SHP77 treated with DMSO at 0.1 percent for 48 hours (cell line): ENCODE results near the gene GYPE.
"Not testable (repeated sequence)": the region's sequence is repeated elsewhere in the genome, so short reads cannot be mapped to it uniquely, and the experiment has no call there.

Experiments used
- DNase-seq: peaks from one replicate; lab custom pipeline; 2025; lab: John Stamatoyannopoulos, UW

Gene GYPE

GRCh38 chr4:143905440-143905839, at the start of gene GYPE:
Gene GYPE (minus strand): TSS chr4:143905559. CDS start chr4:143905507, 52 bp downstream.
- not testable (repeated sequence) for DNase-seq

GRCh38 chr4:143951458-143951972, 46.2 kb upstream of the GYPE start:
- DNase-seq = not testable (repeated sequence)

- not testable (repeated sequence) for DNase-seq
Measured at GRCh38 chr4:143950967-143951366, 45.6 kb upstream of the GYPE start.

GRCh38 chr4:143950185-143950584, 44.8 kb upstream of the GYPE start:
- not testable (repeated sequence) for DNase-seq

- DNase-seq = not testable (repeated sequence)
Measured at GRCh38 chr4:143947493-143947892, 42.1 kb upstream of the GYPE start.

GRCh38 chr4:143940708-143941107, 35.3 kb upstream of the GYPE start:
- DNase-seq = not testable (repeated sequence)

- DNase-seq = no peak
Measured at GRCh38 chr4:143939528-143939927, 34.2 kb upstream of the GYPE start.

GRCh38 chr4:143938890-143939289, 33.5 kb upstream of the GYPE start:
- DNase-seq = not testable (repeated sequence)

- DNase-seq = no peak
Measured at GRCh38 chr4:143921181-143921580, 15.8 kb upstream of the GYPE start.

GRCh38 chr4:143916485-143916884, 11.1 kb upstream of the GYPE start:
- not testable (repeated sequence) for DNase-seq

GRCh38 chr4:143912478-143912877, 7.1 kb upstream of the GYPE start:
- DNase-seq = not testable (repeated sequence)

- DNase-seq = not testable (repeated sequence)
Measured at GRCh38 chr4:143911528-143912417, 6.4 kb upstream of the GYPE start.

- DNase-seq = not testable (repeated sequence)
Measured at GRCh38 chr4:143910906-143911305, 5.5 kb upstream of the GYPE start.

- DNase-seq = not testable (repeated sequence)
Measured at GRCh38 chr4:143907811-143908210, 2.5 kb upstream of the GYPE start.

GRCh38 chr4:143904431-143904830, 928 bp downstream of the GYPE start:
- DNase-seq = not testable (repeated sequence)

- not testable (repeated sequence) for DNase-seq
Measured at GRCh38 chr4:143890323-143890722, 15.0 kb downstream of the GYPE start.

- DNase-seq = not testable (repeated sequence)
Measured at GRCh38 chr4:143888189-143888588, 17.2 kb downstream of the GYPE start.

- not testable (repeated sequence) for DNase-seq
Measured at GRCh38 chr4:143884965-143885364, 20.4 kb downstream of the GYPE start.

GRCh38 chr4:143883529-143883928, 21.8 kb downstream of the GYPE start:
- DNase-seq = no peak

GRCh38 chr4:143882892-143883291, 22.5 kb downstream of the GYPE start:
- DNase-seq = no peak

GRCh38 chr4:143879561-143879960, 25.8 kb downstream of the GYPE start:
- not testable (repeated sequence) for DNase-seq

- not testable (repeated sequence) for DNase-seq
Measured at GRCh38 chr4:143875357-143875756, 30.0 kb downstream of the GYPE start.
